GM21515 (cell line): ENCODE results near the gene NKRF.
"Not testable (repeated sequence)": the region's sequence is repeated elsewhere in the genome, so short reads cannot be mapped to it uniquely, and the experiment has no call there.

Source experiments
- ATAC-seq: cut with Tn5 transposase; IDR thresholded peaks from one replicate; pipeline ENCODE4 v1.9.1; 2021; ENCODE audit not compliant: unreplicated experiment

The NKRF gene

GRCh38 chrX:119606280-119607017 lies at the start of gene NKRF:
Gene NKRF, minus strand, starts transcription at chrX:119606424.
- peak; percentile 77 for ATAC-seq

- no peak for ATAC-seq
Measured at GRCh38 chrX:119655125-119655524, 48.9 kb upstream of the NKRF start.

GRCh38 chrX:119654112-119654531 lies 47.9 kb upstream of the NKRF start:
- no peak for ATAC-seq

DNA sequence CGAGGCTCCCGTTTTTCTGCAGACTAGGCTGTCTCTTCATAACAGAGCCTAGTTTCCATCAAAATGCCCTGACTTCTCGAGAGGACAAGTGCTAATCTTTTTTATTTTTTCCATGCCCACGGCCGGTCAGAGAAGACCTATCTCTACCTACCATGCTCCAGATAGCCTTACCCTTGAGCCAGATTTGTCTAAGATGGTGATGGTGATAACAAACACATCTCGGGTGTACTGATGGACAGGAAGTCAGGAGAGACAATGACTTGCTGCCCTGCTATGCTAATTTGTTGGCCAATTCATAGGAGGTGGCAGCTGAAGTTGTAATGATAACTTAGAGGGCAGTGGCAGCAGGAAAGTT lies 42.2 kb upstream of the NKRF start:
- ATAC-seq, result peak; percentile 5

DNA sequence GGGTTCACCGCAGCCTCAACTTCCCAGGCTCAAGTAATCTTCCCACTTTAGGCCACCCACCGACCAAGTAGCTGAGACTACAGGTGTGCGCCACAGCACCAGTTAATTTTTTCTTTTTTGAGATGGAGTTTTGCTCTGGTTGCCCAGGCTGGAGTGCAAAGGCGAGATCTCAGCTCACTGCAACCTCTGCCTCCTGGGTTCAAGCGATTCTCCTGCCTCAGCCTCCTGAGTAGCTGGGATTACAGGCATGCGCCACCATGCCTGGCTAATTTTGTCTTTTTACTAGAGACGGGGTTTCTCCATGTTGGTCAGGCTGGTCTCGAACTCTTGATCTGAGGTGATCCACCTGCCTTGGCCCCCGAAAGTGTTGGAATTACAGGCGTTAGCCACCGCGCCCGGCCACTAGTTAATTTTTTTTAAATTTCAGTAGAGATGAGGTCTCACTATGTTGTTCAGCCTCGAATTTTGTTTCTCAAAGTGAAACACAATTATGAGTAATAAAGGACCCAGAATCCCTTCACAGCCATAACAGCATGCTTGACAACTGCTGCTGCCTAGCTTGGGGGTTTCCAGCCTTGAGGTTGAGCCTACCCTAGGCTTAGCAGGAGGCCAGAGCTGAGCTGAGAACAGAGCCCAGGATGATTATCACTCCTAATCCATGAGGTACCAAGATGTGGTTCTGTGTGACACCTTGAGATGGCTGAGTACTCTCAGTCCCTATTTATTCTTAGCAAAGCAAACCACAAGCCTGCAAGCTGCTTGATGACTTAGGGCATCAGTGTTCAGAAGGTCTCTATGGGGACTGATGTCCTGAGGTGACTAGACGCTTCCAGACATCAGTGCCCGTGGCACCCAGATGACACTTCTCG lies 41.6 kb upstream of the NKRF start:
- peak; percentile 86 for ATAC-seq

DNA sequence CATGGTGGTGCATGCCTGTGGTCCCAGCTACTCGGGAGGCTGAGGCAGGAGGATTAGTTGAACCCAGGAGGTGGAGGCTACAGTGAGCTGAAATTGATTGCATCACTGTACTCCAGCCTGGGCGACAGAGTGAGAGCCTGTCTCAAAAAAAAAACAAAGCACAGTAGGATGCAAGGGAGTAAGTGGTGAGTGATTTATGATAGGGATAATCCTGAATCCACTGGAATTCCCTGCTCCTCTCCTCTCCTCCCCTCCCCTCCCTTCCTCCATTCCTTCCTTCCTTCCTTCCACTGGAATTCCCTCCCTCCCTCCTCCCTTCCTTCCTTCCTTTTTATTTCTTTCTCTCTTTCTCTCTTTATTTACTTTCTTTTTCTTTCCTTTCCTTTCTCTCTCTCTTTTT lies 40.9 kb upstream of the NKRF start:
- ATAC-seq, result no peak

DNA sequence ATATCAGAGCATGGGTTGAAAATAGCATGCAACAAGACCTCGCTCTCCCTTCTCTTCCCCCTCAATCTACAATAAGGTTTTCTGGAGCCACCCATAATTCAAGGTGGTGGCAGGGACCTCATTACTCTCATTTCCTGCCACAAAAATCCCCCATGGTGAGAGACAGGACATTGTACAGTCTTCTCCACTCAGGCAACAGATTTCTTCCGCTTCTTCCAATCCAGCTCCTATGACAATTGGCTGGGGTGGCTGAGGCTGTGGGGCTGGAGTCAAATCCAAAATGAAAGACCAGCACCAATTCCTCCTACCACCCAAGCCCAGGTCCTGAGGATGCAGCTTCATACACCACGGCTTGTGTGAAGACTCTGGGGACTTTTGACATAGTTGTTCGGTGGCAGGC lies 40.3 kb upstream of the NKRF start:
- ATAC-seq, result no peak

- no peak for ATAC-seq
Measured at GRCh38 chrX:119643696-119644095, 37.5 kb upstream of the NKRF start.

- no peak for ATAC-seq
Measured at GRCh38 chrX:119640731-119641170, 34.5 kb upstream of the NKRF start.

DNA sequence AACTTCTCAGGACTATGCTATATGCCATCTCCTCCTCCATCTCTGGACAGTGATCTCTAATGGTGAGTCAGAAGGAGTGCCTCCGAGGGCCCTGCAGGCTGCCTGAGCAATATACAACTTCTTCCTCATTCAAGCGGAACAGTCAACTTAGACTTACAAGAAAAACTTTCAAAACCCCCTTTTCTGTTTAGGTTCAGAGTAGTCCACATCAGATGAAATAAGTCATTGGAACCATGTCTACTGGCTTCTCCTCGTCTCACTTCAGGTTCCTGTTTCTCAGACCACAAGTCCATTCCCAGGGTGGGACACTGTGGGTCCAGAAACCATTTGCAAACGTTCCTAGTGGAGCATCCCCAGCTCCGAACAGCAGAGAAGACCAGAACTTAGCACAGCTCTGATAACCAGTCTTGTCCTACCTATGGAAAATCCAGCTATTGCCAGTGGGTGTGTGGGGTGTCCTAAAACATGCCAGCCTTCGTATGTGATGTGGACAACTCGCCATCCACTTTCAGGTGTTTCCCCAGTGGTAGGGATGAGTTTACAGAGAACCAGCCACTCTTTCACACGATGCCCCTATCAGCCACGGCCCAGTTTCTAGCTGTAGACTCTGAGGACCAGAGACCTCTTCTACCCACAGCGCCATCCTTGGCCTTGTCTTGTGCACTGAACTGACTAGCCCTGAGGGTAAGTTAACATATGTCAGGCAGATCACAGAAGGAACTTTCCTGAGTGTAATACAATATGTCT lies 32.7 kb upstream of the NKRF start:
- ATAC-seq, result peak; percentile 53

- ATAC-seq, result not testable (repeated sequence)
Measured at GRCh38 chrX:119637421-119637820, 31.2 kb upstream of the NKRF start.

- ATAC-seq, result no peak
Measured at GRCh38 chrX:119636419-119636818, 30.2 kb upstream of the NKRF start.

- no peak for ATAC-seq
Measured at GRCh38 chrX:119635799-119636198, 29.6 kb upstream of the NKRF start.

GRCh38 chrX:119635179-119635578 lies 29.0 kb upstream of the NKRF start:
- no peak for ATAC-seq

DNA sequence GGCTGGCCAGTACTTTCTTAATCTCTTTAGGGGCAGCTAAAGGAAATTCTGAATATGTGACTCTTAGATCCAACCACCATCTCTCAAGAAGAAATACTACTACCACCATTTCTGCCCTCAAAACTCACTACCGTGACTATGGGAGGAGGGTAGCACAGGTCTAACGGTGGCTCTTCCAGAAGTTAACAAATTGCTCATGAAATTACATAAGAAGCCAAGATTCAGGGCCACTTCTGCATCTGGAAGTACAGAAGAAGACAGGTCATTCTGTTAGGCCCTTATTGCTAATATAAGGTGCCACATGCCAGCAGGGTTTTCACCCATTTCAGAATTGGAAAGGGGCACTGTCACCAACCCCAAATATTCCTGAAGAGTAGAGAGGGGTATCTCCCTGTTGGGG lies 19.6 kb upstream of the NKRF start:
- ATAC-seq, result no peak

- ATAC-seq, result no peak
Measured at GRCh38 chrX:119624951-119625668, 18.9 kb upstream of the NKRF start.

GRCh38 chrX:119624417-119624816 lies 18.2 kb upstream of the NKRF start:
- no peak for ATAC-seq

DNA sequence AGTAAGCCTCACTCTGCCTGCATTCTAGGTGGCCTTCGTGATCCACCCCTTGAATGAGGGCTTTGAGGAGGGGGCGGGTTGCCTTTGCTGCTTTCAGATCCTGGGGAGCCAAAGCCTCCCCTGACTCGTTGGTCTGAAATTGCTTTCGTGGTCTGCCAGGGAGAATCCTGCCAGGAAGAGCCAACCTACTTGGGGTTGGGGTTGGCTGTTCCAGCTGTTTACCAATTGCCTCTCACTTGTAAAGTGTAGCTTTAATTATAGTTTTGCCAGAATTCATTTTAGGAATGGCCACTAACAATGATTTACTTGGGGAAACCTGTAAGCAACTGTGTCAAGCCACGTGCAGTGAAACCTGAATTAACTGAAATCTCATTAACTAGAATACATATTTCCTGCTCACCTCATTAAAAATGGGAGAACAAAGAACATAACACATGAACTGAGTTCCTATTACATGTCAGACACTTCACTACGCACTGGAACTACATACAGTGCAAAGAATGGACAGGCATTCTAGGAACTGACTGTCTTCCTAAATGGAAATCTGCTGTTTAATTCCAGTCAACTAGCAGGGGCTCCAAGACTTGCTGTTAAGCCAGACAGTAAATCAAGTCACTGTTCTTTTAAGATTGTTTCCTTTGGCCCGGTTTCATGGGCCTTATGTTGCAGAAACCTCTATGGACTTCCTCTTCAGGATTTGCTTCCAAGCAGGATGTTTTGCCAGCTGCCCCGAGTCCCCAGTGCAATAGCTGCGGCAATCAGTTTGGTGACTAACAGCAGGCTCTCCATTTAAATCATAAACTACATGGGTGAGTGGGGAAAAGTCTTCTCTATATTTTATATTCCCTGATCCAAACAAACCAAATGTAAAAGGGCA lies 16.4 kb upstream of the NKRF start:
- ATAC-seq, result no peak

DNA sequence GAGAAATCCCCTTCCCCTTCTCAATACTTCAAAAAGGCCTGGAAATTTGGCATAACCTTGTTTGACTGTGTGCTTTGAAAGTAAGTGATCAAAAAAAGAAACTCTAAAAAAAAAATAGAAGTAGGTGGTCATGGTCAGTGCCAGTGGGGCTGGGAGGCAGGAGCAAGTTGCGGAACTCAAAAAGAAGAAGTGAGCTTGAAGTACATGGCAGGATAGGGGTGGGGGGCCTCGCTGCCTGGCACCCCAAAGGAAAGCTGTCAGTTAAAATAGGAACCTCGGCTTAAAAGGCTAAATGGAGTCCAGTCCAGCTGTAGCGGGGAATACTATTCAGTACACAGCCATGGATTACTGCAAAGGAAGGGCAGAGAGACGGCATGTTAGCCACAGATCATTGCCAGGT lies 12.2 kb upstream of the NKRF start:
- ATAC-seq, result no peak
